SK-N-SH (cell line): ENCODE data around the gene POC1B. TPM values are rescaled to one million over a fixed set of nuclear protein-coding genes. Genes with fewer than 3 reads are reported as not detected.

ENCODE experiments used
- CTCF ChIA-PET: fragments of 300-600, 350-600 bp; formaldehyde crosslinking; extraction: SDS; loops from one replicate; lab custom pipeline; 2021; lab: Yijun Ruan, JAX
- POLR2A ChIA-PET: fragments of 350-600 bp; sonication (Branson Sonifier 250); formaldehyde crosslinking; extraction: SDS; loops from one replicate; lab custom pipeline; 2020; ENCODE audit warnings: antibody characterized with exemption, inconsistent platforms; lab: Yijun Ruan, JAX
- DNase-seq: peaks from one replicate; pipeline ENCODE4 v3.0.0; 2012
- H2AFZ ChIP-seq: fragments of 200-600 bp; sonication (generic); 2 replicates; pipeline ENCODE4 v1.8.1; 2016; ENCODE audit warnings: antibody characterized with exemption, mild to moderate bottlenecking, low read depth
- H3F3A ChIP-seq: fragments of 200-600 bp; sonication (generic); replicated peaks from 2 replicates; pipeline ENCODE3; 2016; ENCODE audit warnings: antibody characterized with exemption, mild to moderate bottlenecking; ENCODE audit not compliant: insufficient read depth
- H3K27ac ChIP-seq, 2 experiments: fragments of 200-500 bp in 1 of 2; fragments of 200-600 bp in 1 of 2; sonication (Bioruptor generic) in 1 of 2; sonication (generic), shearing (Covaris generic) in 1 of 2; 2 replicates each; pipeline versions ENCODE4 v1.5.1 to v1.6.1; 2014 to 2016; ENCODE audit warnings: low read depth in 2 of 2, inconsistent platforms in 1 of 2, low read length in 1 of 2, mild to moderate bottlenecking in 1 of 2, mixed read lengths in 1 of 2
- H3K27me3 ChIP-seq: fragments of 200-600 bp; sonication (generic), shearing (Covaris generic); 2 replicates; pipeline ENCODE4 v1.6.1; 2016; ENCODE audit warnings: mixed run types; ENCODE audit not compliant: insufficient read depth
- H3K36me3 ChIP-seq, 2 experiments: fragments of 200-500 bp in 1 of 2; fragments of 200-600 bp in 1 of 2; sonication (Bioruptor generic) in 1 of 2; sonication (generic) in 1 of 2; replicated peaks in 1 of 2; 2 replicates each; pipeline versions ENCODE3 to v1.5.1; 2014 to 2016; ENCODE audit warnings: low read length in 1 of 2, mild to moderate bottlenecking in 1 of 2; ENCODE audit not compliant: insufficient read depth in 2 of 2, control insufficient read depth in 1 of 2
- H3K4me1 ChIP-seq, 2 experiments: fragments of 200-500 bp in 1 of 2; fragments of 200-600 bp in 1 of 2; sonication (Bioruptor generic) in 1 of 2; sonication (generic), shearing (Covaris generic) in 1 of 2; 2 replicates each; pipeline versions ENCODE4 v1.5.1 to v1.6.1; 2014 to 2016; ENCODE audit warnings: low read depth in 1 of 2, low read length in 1 of 2, mixed run types in 1 of 2; ENCODE audit not compliant: insufficient read depth in 2 of 2, control insufficient read depth in 1 of 2
- H3K4me2 ChIP-seq: fragments of 200-600 bp; sonication (generic), shearing (Covaris generic); 2 replicates; pipeline ENCODE4 v1.6.1; 2017; ENCODE audit warnings: mixed run types
- H3K4me3 ChIP-seq, 2 experiments: fragments of 200-500 bp in 1 of 2; fragments of 200-600 bp in 1 of 2; sonication (Bioruptor generic) in 1 of 2; sonication (generic), shearing (Covaris generic) in 1 of 2; 2 replicates each; pipeline versions ENCODE4 v1.5.1 to v1.8.1; 2014 to 2016; ENCODE audit warnings: low read depth in 2 of 2, inconsistent platforms in 1 of 2, low read length in 1 of 2, mild to moderate bottlenecking in 1 of 2, mixed read lengths in 1 of 2, moderate library complexity in 1 of 2
- H3K79me2 ChIP-seq: fragments of 200-600 bp; sonication (generic); 2 replicates; pipeline ENCODE4 v1.8.1; 2017; ENCODE audit warnings: mild to moderate bottlenecking; ENCODE audit not compliant: insufficient read depth
- H3K9ac ChIP-seq: fragments of 200-600 bp; sonication (generic); 2 replicates; pipeline ENCODE4 v1.6.1; 2017; ENCODE audit warnings: mixed run types
- H3K9me2 ChIP-seq: fragments of 200-600 bp; sonication (generic); 2 replicates; pipeline ENCODE4 v1.6.1; 2017; ENCODE audit warnings: mixed run types
- H3K9me3 ChIP-seq: fragments of 200-600 bp; sonication (generic); 2 replicates; pipeline ENCODE4 v1.6.1; 2017; ENCODE audit warnings: mixed run types, mild to moderate bottlenecking, moderate library complexity
- H4K20me1 ChIP-seq: fragments of 200-600 bp; sonication (generic); 2 replicates; pipeline ENCODE4 v1.6.1; 2017; ENCODE audit warnings: mild to moderate bottlenecking, mixed run types; ENCODE audit not compliant: insufficient read depth
- CHD2 ChIP-seq: fragments of 150-350 bp; IDR thresholded peaks from 2 replicates; pipeline ENCODE4 v1.6.1; 2018; ENCODE audit warnings: low read length; ENCODE audit not compliant: partially characterized antibody
- CTCF ChIP-seq: fragments of 200-600 bp; sonication (generic); IDR thresholded peaks from 2 replicates; pipeline ENCODE4 v1.6.1; 2017; ENCODE audit warnings: antibody characterized with exemption, mild to moderate bottlenecking, moderate library complexity
- EP300 ChIP-seq, 2 experiments: IDR thresholded peaks; 2 replicates each; pipeline versions ENCODE4 v1.4.0 to v1.6.1; 2012; ENCODE audit warnings: borderline replicate concordance in 1 of 2, low read depth in 1 of 2, low read length in 1 of 2
- GATA2 ChIP-seq: sonication (generic); formaldehyde crosslinking; IDR thresholded peaks from 2 replicates; pipeline ENCODE4 v1.5.0; 2020; ENCODE audit warnings: mild to moderate bottlenecking, missing genetic modification reagents
- IRF3 ChIP-seq: fragments of 150-350 bp; IDR thresholded peaks from 2 replicates; pipeline ENCODE4 v1.6.1; 2016; ENCODE audit warnings: mild to moderate bottlenecking, low read depth, low read length
- JUND ChIP-seq: IDR thresholded peaks from 2 replicates; pipeline ENCODE4 v1.4.0; 2012
- MXI1 ChIP-seq: IDR thresholded peaks from 2 replicates; pipeline ENCODE4 v1.6.1; 2012; ENCODE audit warnings: mild to moderate bottlenecking, low read depth, low read length, improper control_type of control experiment
- PBX3 ChIP-seq: IDR thresholded peaks from 2 replicates; pipeline ENCODE4; 2012
- RAD21 ChIP-seq: IDR thresholded peaks from 2 replicates; pipeline ENCODE4 v1.6.1; 2012; ENCODE audit warnings: mild to moderate bottlenecking, low read length
- RCOR1 ChIP-seq: fragments of 150-350 bp; IDR thresholded peaks from 2 replicates; pipeline ENCODE4 v1.6.1; 2017; ENCODE audit warnings: antibody characterized with exemption, low read length
- RFX5 ChIP-seq: IDR thresholded peaks from 2 replicates; pipeline ENCODE4 v1.6.1; 2012; ENCODE audit warnings: mild to moderate bottlenecking, improper control_type of control experiment, low read length
- SMC3 ChIP-seq: IDR thresholded peaks from 2 replicates; pipeline ENCODE4 v1.6.1; 2012; ENCODE audit warnings: low read depth, low read length, improper control_type of control experiment
- TAF1 ChIP-seq: IDR thresholded peaks from 2 replicates; pipeline ENCODE4 v1.6.1; 2012; ENCODE audit warnings: low read depth, mild to moderate bottlenecking, low read length, moderate library complexity, borderline replicate concordance
- USF2 ChIP-seq: fragments of 150-350 bp; IDR thresholded peaks from 2 replicates; pipeline ENCODE4 v1.6.1; 2017; ENCODE audit warnings: antibody characterized with exemption, low read length, low read depth, borderline replicate concordance
- WGBS: methylation state at CpG from one replicate; pipeline ENCODE4 v1.1.6; 2017; ENCODE audit warnings: low lambda C conversion rate; 5-methylcytosine and 5-hydroxymethylcytosine counted together
- polyA plus RNA-seq, 3 experiments: library from polyadenylated mRNA; depleted of rRNA; stranded (reverse); fragments of >200 nt; gene quantifications; 2 replicates each; pipeline ENCODE4 v1.2.3, GENCODE V29; 2012

POC1B gene
- polyA plus RNA-seq, 1 of the 3 experiments (the other 2 are of a cell fraction): 4.0 TPM

- Histone ChIP-seq H3K27ac (no peak overlapping the region), H2AFZ (no peak overlapping the region), H3K4me1 (peaks cover 3 to 39% of the 10 kb centered on the region in 2 experiments), H3K36me3 (no peaks in the 10 kb centered on the region), H3K9ac (no peak overlapping the region), H3K79me2 (no peaks in the 10 kb centered on the region), H3K9me2 (no peaks in the 10 kb centered on the region), H3K4me3 (no peak overlapping the region), H3F3A (peaks cover 19% of the 10 kb centered on the region), H3K9me3 (no peaks in the 10 kb centered on the region), H3K27me3 (no peaks in the 10 kb centered on the region), H3K4me2 (no peak overlapping the region), H4K20me1 (no peaks in the 10 kb centered on the region)
- DNase-seq: no peak
- POLR2A ChIA-PET: no interaction called here
- no peak for TF ChIP-seq GATA2 (CRISPR knock-in tag)
- no peak for TF ChIP-seq TAF1
- no peak for TF ChIP-seq RCOR1
- no peak for TF ChIP-seq USF2
- no peak for TF ChIP-seq RAD21
- TF ChIP-seq MXI1: no peak
- TF ChIP-seq SMC3: no peak
- TF ChIP-seq EP300 (IDR thresholded peaks at IDR 0.05; ENCODE audit: borderline replicate concordance in 1 of 2, low read depth in 1 of 2, low read length in 1 of 2): no peak
- no peak for TF ChIP-seq RFX5
- TF ChIP-seq CHD2: no peak
- TF ChIP-seq CTCF: no peak
- TF ChIP-seq JUND: no peak
- no peak for TF ChIP-seq PBX3
- TF ChIP-seq IRF3: no peak
- WGBS: 83% methylated on average over 2 of the region's 2 CpGs
- CTCF ChIA-PET: interaction anchor here (1.4 kb wide), 1 partner anchor 359 kb away, joined by 5 read pairs; no protein-coding TSS in a partner anchor
Measured at GRCh38 chr12:89376844-89377243, 149.0 kb downstream of the POC1B start.
